ENCODE data around the gene CAPS.

- no peak for TF ChIP-seq EZH2phosphoT487 (conservative IDR thresholded peaks at IDR 0.05; ENCODE audit: low read length)
- no peak for TF ChIP-seq CTCF (IDR thresholded peaks at IDR 0.05; ENCODE audit: insufficient read depth, low read length, poor library complexity, severe bottlenecking)
Observed at GRCh38 chr19:5923356-5923755, 9.3 kb downstream of the CAPS start.

Measured in SU-DHL-6 (cell line).